ENCODE data around the gene RASSF3.

The RASSF3 gene

DNA sequence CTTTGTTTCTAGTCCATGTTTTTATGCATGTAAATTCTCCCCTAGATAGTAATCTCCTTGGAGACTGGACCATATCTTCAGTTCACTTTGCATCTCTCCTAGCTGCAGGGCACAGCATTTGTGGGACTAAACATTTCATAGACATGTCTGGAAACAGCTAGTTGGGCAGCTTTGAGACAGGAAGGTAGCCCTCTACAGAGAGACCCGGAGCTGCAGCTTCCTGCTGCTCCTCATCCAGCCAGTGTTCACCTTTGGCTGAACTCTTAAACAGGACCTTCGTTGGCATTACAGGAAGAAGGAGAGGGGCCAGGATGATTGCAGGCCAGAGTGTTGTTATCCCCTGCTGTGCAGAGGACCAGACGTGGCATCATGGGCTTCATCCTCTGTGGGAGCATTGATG lies 96.0 kb downstream of the RASSF3 start (continued):
- TF ChIP-seq ZNF565 (CRISPR knock-in tag; conservative IDR thresholded peaks at IDR 0.05; ENCODE audit: low read depth) = no peak

DNA sequence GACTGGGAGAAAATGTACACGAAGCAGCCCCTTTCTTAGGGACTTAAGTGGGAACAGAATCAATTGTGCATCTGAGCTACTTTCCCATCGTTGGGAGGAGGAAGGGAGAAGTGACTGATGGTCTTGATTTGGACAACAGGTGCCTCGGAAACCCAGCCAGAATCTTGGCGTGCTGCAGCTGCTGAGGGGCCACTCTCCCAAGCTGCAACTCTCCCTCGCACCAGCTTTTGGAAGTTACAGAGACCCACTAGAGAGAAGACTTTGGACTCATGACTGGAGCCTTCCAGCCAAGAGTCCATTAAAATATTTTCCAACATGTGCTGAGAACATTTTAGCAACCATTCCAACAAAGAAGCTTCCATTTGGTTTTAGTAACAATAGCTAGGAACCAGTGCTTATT lies 96.6 kb downstream of the RASSF3 start:
- ATAC-seq = no peak
- no peak for TF ChIP-seq ZFP30 (CRISPR knock-in tag; IDR thresholded peaks at IDR 0.05)
- no peak for TF ChIP-seq SNAI2 (CRISPR knock-in tag; IDR thresholded peaks at IDR 0.05)

DNA sequence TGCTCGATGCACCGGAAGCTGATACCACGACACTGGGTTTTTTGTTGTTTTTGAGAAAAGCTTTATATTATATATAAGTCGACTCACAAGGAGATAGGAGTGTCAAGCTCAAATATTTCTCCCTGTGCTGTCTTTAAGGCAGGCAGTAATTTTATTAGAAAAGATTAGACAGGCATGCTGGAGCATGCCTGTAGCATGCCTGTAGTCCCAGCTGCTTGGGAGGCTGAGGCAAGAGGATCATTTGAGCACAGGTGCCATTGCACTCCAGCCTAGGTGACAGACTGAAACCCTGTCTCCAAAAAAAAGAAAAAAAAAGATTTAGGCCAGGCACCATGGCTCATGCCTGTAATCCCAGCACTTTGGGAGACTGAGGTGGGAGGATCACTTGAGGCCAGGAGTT lies 97.1 kb downstream of the RASSF3 start:
- ATAC-seq = no peak; the same call in 2 of the 3 replicates
- TF ChIP-seq SNAI2 (CRISPR knock-in tag; IDR thresholded peaks at IDR 0.05) (no peak), TOX (CRISPR knock-in tag; IDR thresholded peaks at IDR 0.05; ENCODE audit: borderline replicate concordance) (no peak), TCF4 (CRISPR knock-in tag; IDR thresholded peaks at IDR 0.05; ENCODE audit: borderline replicate concordance) (no peak), ISL1 (CRISPR knock-in tag; IDR thresholded peaks at IDR 0.05) (no peak), ZNF70 (CRISPR knock-in tag; IDR thresholded peaks at IDR 0.05) (no peak), ZNF565 (CRISPR knock-in tag; conservative IDR thresholded peaks at IDR 0.05; ENCODE audit: low read depth) (no peak), BACH2 (CRISPR knock-in tag; IDR thresholded peaks at IDR 0.05; ENCODE audit: borderline replicate concordance) (no peak), ZFP30 (CRISPR knock-in tag; IDR thresholded peaks at IDR 0.05) (no peak), GLIS3 (CRISPR knock-in tag; IDR thresholded peaks at IDR 0.05) (no peak), PPARA (CRISPR knock-in tag; IDR thresholded peaks at IDR 0.05; ENCODE audit: borderline replicate concordance) (no peak), OSR1 (CRISPR knock-in tag; IDR thresholded peaks at IDR 0.05) (no peak), ZNF8 (CRISPR knock-in tag; IDR thresholded peaks at IDR 0.05) (no peak), ZFP3 (CRISPR knock-in tag; IDR thresholded peaks at IDR 0.05) (no peak)
- TF ChIP-seq, protein P1, sequence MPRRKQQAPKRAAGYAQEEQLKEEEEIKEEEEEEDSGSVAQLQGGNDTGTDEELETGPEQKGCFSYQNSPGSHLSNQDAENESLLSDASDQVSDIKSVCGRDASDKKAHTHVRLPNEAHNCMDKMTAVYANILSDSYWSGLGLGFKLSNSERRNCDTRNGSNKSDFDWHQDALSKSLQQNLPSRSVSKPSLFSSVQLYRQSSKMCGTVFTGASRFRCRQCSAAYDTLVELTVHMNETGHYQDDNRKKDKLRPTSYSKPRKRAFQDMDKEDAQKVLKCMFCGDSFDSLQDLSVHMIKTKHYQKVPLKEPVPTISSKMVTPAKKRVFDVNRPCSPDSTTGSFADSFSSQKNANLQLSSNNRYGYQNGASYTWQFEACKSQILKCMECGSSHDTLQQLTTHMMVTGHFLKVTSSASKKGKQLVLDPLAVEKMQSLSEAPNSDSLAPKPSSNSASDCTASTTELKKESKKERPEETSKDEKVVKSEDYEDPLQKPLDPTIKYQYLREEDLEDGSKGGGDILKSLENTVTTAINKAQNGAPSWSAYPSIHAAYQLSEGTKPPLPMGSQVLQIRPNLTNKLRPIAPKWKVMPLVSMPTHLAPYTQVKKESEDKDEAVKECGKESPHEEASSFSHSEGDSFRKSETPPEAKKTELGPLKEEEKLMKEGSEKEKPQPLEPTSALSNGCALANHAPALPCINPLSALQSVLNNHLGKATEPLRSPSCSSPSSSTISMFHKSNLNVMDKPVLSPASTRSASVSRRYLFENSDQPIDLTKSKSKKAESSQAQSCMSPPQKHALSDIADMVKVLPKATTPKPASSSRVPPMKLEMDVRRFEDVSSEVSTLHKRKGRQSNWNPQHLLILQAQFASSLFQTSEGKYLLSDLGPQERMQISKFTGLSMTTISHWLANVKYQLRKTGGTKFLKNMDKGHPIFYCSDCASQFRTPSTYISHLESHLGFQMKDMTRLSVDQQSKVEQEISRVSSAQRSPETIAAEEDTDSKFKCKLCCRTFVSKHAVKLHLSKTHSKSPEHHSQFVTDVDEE (CRISPR knock-in tag; IDR thresholded peaks at IDR 0.05) = no peak
- TF ChIP-seq, protein P2, sequence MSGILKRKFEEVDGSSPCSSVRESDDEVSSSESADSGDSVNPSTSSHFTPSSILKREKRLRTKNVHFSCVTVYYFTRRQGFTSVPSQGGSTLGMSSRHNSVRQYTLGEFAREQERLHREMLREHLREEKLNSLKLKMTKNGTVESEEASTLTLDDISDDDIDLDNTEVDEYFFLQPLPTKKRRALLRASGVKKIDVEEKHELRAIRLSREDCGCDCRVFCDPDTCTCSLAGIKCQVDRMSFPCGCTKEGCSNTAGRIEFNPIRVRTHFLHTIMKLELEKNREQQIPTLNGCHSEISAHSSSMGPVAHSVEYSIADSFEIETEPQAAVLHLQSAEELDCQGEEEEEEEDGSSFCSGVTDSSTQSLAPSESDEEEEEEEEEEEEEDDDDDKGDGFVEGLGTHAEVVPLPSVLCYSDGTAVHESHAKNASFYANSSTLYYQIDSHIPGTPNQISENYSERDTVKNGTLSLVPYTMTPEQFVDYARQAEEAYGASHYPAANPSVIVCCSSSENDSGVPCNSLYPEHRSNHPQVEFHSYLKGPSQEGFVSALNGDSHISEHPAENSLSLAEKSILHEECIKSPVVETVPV (CRISPR knock-in tag; IDR thresholded peaks at IDR 0.05) = no peak

DNA sequence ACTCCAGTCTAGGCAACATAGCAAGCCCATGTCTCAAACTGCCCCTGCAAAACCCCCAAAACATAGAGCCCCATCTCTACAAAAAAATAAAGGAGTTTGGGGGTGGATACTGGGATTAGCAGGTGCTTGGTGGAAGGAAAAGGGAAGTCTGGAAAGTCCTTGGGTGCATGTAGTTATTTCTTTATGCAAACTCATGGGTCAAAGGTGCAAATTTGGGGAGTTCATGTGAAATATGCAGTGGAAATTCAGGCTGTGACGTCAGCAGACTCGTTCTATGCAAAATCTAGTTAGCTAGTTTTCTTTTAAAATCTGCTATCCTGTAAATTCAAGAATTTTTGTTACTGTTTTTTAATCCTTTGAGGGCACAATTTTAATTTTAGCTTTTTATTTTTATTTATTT lies 97.6 kb downstream of the RASSF3 start:
- TF ChIP-seq ISL1 (CRISPR knock-in tag; IDR thresholded peaks at IDR 0.05) = no peak
- TF ChIP-seq TCF4 (CRISPR knock-in tag; IDR thresholded peaks at IDR 0.05; ENCODE audit: borderline replicate concordance) = no peak
- TF ChIP-seq RARB (CRISPR knock-in tag; IDR thresholded peaks at IDR 0.05) = no peak
- no peak for TF ChIP-seq BACH2 (CRISPR knock-in tag; IDR thresholded peaks at IDR 0.05; ENCODE audit: borderline replicate concordance)
- TF ChIP-seq TOX (CRISPR knock-in tag; IDR thresholded peaks at IDR 0.05; ENCODE audit: borderline replicate concordance) = no peak
- TF ChIP-seq, protein P3, sequence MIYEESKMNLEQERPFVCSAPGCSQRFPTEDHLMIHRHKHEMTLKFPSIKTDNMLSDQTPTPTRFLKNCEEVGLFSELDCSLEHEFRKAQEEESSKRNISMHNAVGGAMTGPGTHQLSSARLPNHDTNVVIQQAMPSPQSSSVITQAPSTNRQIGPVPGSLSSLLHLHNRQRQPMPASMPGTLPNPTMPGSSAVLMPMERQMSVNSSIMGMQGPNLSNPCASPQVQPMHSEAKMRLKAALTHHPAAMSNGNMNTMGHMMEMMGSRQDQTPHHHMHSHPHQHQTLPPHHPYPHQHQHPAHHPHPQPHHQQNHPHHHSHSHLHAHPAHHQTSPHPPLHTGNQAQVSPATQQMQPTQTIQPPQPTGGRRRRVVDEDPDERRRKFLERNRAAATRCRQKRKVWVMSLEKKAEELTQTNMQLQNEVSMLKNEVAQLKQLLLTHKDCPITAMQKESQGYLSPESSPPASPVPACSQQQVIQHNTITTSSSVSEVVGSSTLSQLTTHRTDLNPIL (CRISPR knock-in tag; IDR thresholded peaks at IDR 0.05; ENCODE audit: low read depth) = no peak
- no peak for TF ChIP-seq PPARA (CRISPR knock-in tag; IDR thresholded peaks at IDR 0.05; ENCODE audit: borderline replicate concordance)
- TF ChIP-seq, protein P2 (CRISPR knock-in tag; IDR thresholded peaks at IDR 0.05) = no peak
- no peak for TF ChIP-seq ZNF70 (CRISPR knock-in tag; IDR thresholded peaks at IDR 0.05)
- no peak for TF ChIP-seq ESRRG (CRISPR knock-in tag; IDR thresholded peaks at IDR 0.05)
- TF ChIP-seq CSDC2 (CRISPR knock-in tag; IDR thresholded peaks at IDR 0.05) = no peak
- TF ChIP-seq GLIS3 (CRISPR knock-in tag; IDR thresholded peaks at IDR 0.05) = no peak
- no peak for TF ChIP-seq ZNF8 (CRISPR knock-in tag; IDR thresholded peaks at IDR 0.05)
- TF ChIP-seq, protein P4, sequence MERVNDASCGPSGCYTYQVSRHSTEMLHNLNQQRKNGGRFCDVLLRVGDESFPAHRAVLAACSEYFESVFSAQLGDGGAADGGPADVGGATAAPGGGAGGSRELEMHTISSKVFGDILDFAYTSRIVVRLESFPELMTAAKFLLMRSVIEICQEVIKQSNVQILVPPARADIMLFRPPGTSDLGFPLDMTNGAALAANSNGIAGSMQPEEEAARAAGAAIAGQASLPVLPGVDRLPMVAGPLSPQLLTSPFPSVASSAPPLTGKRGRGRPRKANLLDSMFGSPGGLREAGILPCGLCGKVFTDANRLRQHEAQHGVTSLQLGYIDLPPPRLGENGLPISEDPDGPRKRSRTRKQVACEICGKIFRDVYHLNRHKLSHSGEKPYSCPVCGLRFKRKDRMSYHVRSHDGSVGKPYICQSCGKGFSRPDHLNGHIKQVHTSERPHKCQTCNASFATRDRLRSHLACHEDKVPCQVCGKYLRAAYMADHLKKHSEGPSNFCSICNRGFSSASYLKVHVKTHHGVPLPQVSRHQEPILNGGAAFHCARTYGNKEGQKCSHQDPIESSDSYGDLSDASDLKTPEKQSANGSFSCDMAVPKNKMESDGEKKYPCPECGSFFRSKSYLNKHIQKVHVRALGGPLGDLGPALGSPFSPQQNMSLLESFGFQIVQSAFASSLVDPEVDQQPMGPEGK (CRISPR knock-in tag; IDR thresholded peaks at IDR 0.05; ENCODE audit: borderline replicate concordance) = no peak
- no peak for TF ChIP-seq ZFP30 (CRISPR knock-in tag; IDR thresholded peaks at IDR 0.05)
- no peak for ATAC-seq

Measured in SK-N-SH treated with all-trans-retinoic acid at 6 μM for 48 hours (cell line).